Measurements from ENCODE around the gene DPP4.

GRCh38 chr2:162056796-162057399, 17.1 kb downstream of the DPP4 start:
- TF ChIP-seq CTCF (IDR thresholded peaks at IDR 0.05) = no peak
- no peak for TF ChIP-seq EZH2 (IDR thresholded peaks at IDR 0.05)
- TF ChIP-seq EZH2phosphoT487 (IDR thresholded peaks at IDR 0.05) = no peak

Data from neural progenitor cell (in vitro differentiated cells).